Liver (tissue), 9 donors: ENCODE results near the gene NHS. TPM values are rescaled to one million over a fixed set of nuclear protein-coding genes. Genes with fewer than 3 reads are reported as not detected.

Experiments
- DNase-seq: peaks from one replicate; pipeline ENCODE4 v3.0.0-alpha.2; 2017; ENCODE audit warnings: low spot score
- H3K27ac ChIP-seq, 2 donors: one replicate each; pipeline ENCODE4 v1.7.0; 2013; ENCODE audit warnings: inconsistent platforms in 2 of 2, low read length in 2 of 2, control low read depth in 1 of 2, low read depth in 1 of 2, mild to moderate bottlenecking in 1 of 2
- H3K27me3 ChIP-seq, 4 donors: one replicate each; pipeline versions ENCODE4 v1.6.1 to v1.7.0; 2013; ENCODE audit warnings: low read length in 3 of 4, inconsistent platforms in 1 of 4, mild to moderate bottlenecking in 1 of 4, moderate library complexity in 1 of 4; ENCODE audit not compliant: control insufficient read depth in 4 of 4, insufficient read depth in 4 of 4
- H3K36me3 ChIP-seq, 4 donors: one replicate each; pipeline versions ENCODE4 v1.6.1 to v1.7.0; 2013; ENCODE audit warnings: low read length in 3 of 4, mild to moderate bottlenecking in 3 of 4, low read depth in 1 of 4, moderate library complexity in 1 of 4; ENCODE audit not compliant: control insufficient read depth in 4 of 4, insufficient read depth in 3 of 4
- H3K4me1 ChIP-seq, 4 donors: one replicate each; pipeline versions ENCODE4 v1.6.1 to v1.7.0; 2013; ENCODE audit warnings: low read length in 3 of 4, mild to moderate bottlenecking in 3 of 4, moderate library complexity in 1 of 4; ENCODE audit not compliant: control insufficient read depth in 4 of 4, insufficient read depth in 4 of 4
- H3K4me3 ChIP-seq, 3 donors: one replicate each; pipeline versions ENCODE4 v1.6.1 to v1.7.0; 2013; ENCODE audit warnings: low read length in 3 of 3, control low read depth in 1 of 3, low read depth in 1 of 3, mild to moderate bottlenecking in 1 of 3
- H3K9ac ChIP-seq, 2 donors: one replicate each; pipeline ENCODE4 v1.7.0; 2013; ENCODE audit warnings: low read length in 2 of 2, mild to moderate bottlenecking in 2 of 2, moderate library complexity in 2 of 2, control low read depth in 1 of 2, low read depth in 1 of 2
- H3K9me3 ChIP-seq, 4 donors: one replicate each; pipeline versions ENCODE4 v1.6.1 to v1.7.0; 2013; ENCODE audit warnings: low read length in 3 of 4; ENCODE audit not compliant: control insufficient read depth in 4 of 4
- ATF3 ChIP-seq: IDR thresholded peaks from 2 replicates; pipeline ENCODE4 v1.6.1; 2016; ENCODE audit warnings: antibody characterized with exemption
- CTCF ChIP-seq: fragments of 150-350 bp; IDR thresholded peaks from 2 replicates; pipeline ENCODE4 v1.5.1; 2017; ENCODE audit warnings: improper control_type of control experiment, low read depth, low read length; ENCODE audit not compliant: missing input control
- EGR1 ChIP-seq, 2 donors: IDR thresholded peaks; 2 replicates each; pipeline ENCODE4 v1.6.1; 2016 to 2018; ENCODE audit warnings: antibody characterized with exemption in 2 of 2, low read depth in 2 of 2
- FOXA1 ChIP-seq: IDR thresholded peaks from 2 replicates; pipeline ENCODE4 v1.6.1; 2016; ENCODE audit warnings: antibody characterized with exemption
- GABPA ChIP-seq, 2 donors: IDR thresholded peaks in 1 of 2; conservative IDR thresholded peaks in 1 of 2; 2 replicates each; pipeline ENCODE4 v1.6.1; 2016; ENCODE audit warnings: antibody characterized with exemption in 2 of 2, mild to moderate bottlenecking in 1 of 2, moderate library complexity in 1 of 2
- HNF4A ChIP-seq, 2 donors: conservative IDR thresholded peaks; 2 replicates each; pipeline ENCODE4 v1.6.1; 2016; ENCODE audit warnings: antibody characterized with exemption in 2 of 2, mild to moderate bottlenecking in 2 of 2
- HNF4G ChIP-seq: IDR thresholded peaks from 2 replicates; pipeline ENCODE4 v1.6.1; 2016; ENCODE audit warnings: antibody characterized with exemption
- MAX ChIP-seq: IDR thresholded peaks from 2 replicates; pipeline ENCODE4 v1.6.1; 2016; ENCODE audit warnings: antibody characterized with exemption
- NR2F2 ChIP-seq: IDR thresholded peaks from 2 replicates; pipeline ENCODE4 v1.6.1; 2016; ENCODE audit warnings: antibody characterized with exemption
- REST ChIP-seq: IDR thresholded peaks from 2 replicates; pipeline ENCODE4 v1.6.1; 2016; ENCODE audit warnings: antibody characterized with exemption, mild to moderate bottlenecking
- RXRA ChIP-seq, 2 donors: IDR thresholded peaks; 2 replicates each; pipeline ENCODE4 v1.6.1; 2017 to 2018; ENCODE audit warnings: antibody characterized with exemption in 2 of 2, mild to moderate bottlenecking in 1 of 2
- SP1 ChIP-seq: IDR thresholded peaks from 2 replicates; pipeline ENCODE4 v1.6.1; 2018; ENCODE audit warnings: antibody characterized with exemption, mild to moderate bottlenecking
- TAF1 ChIP-seq: conservative IDR thresholded peaks from 2 replicates; pipeline ENCODE4 v1.6.1; 2016; ENCODE audit warnings: antibody characterized with exemption, mild to moderate bottlenecking
- ZBTB33 ChIP-seq: IDR thresholded peaks from 2 replicates; pipeline ENCODE4 v1.6.1; 2016; ENCODE audit warnings: antibody characterized with exemption
- WGBS: extraction: QIAGEN DNeasy Blood & Tissue Kit; methylation state at CpG from one replicate; pipeline ENCODE4 v1.1.7; 2013; 5-methylcytosine and 5-hydroxymethylcytosine counted together
- polyA plus RNA-seq, 2 donors: library from polyadenylated mRNA; stranded (reverse) in 1 of 2; unstranded in 1 of 2; fragments of 200-250 nt in 1 of 2; fragments of >200 nt in 1 of 2; fragmentation: Nextera tagmentation in 1 of 2; extraction: Ambion mirVana in 1 of 2; gene quantifications; one replicate each; pipeline versions ENCODE4 v1.2.1 to v1.2.3, GENCODE V29; 2013 to 2015
- total RNA-seq, 2 donors: library from RNA; depleted of rRNA; stranded (reverse); fragments of >200 nt; gene quantifications; one replicate each; pipeline ENCODE4 v1.2.3, GENCODE V29; 2014
- donor health status: healthy.
- donor health status: healthy.
- donor health status: healthy.
- donor health status: healthy.
- donor health status: healthy.

Gene NHS
- total and polyA plus RNA-seq, 4 donors: 0.03 to 0.17 (median 0.10) TPM

GRCh38 chrX:17440836-17441235, 65.8 kb downstream of the NHS start:
- Histone ChIP-seq H3K4me1 (no peaks in the 10 kb centered on the region), H3K4me3 (no peak overlapping the region), H3K36me3 (no peaks in the 10 kb centered on the region), H3K9me3 (no peaks in the 10 kb centered on the region), H3K27ac (no peak overlapping the region), H3K27me3 (no peaks in the 10 kb centered on the region), H3K9ac (no peak overlapping the region)
- TF ChIP-seq ZBTB33: no peak
- TF ChIP-seq FOXA1: no peak
- no peak for TF ChIP-seq RXRA (IDR thresholded peaks at IDR 0.05)
- TF ChIP-seq REST: no peak
- TF ChIP-seq HNF4G: no peak
- no peak for TF ChIP-seq EGR1 (IDR thresholded peaks at IDR 0.05; ENCODE audit: low read depth in 2 of 2)
- no peak for TF ChIP-seq TAF1
- no peak for TF ChIP-seq GABPA (IDR thresholded peaks at IDR 0.05 in 1 of 2, conservative IDR thresholded peaks at IDR 0.05 in 1 of 2)
- TF ChIP-seq SP1: no peak
- no peak for TF ChIP-seq NR2F2
- TF ChIP-seq MAX: no peak
- DNase-seq: no peak
- WGBS: 62% methylated on average over 3 of the region's 3 CpGs

GRCh38 chrX:17441965-17442364, 67.0 kb downstream of the NHS start:
- H3K9me3 ChIP-seq: no peaks in the 10 kb centered on the region
- DNase-seq: no peak
- no peaks in the 10 kb centered on the region for H3K36me3 ChIP-seq
- H3K4me3 ChIP-seq: no peak overlapping the region
- no peak overlapping the region for H3K9ac ChIP-seq
- H3K27ac ChIP-seq: no peak overlapping the region
- no peaks in the 10 kb centered on the region for H3K27me3 ChIP-seq
- no peak for TF ChIP-seq ATF3
- H3K4me1 ChIP-seq: no peaks in the 10 kb centered on the region

GRCh38 chrX:17442898-17443297, 67.9 kb downstream of the NHS start:
- Histone ChIP-seq H3K4me1 (no peaks in the 10 kb centered on the region), H3K9ac (no peak overlapping the region), H3K4me3 (no peak overlapping the region), H3K27me3 (no peaks in the 10 kb centered on the region), H3K27ac (no peak overlapping the region), H3K9me3 (no peaks in the 10 kb centered on the region), H3K36me3 (no peaks in the 10 kb centered on the region)
- DNase-seq: no peak
- 91% methylated on average over 3 of the region's 3 CpGs for WGBS
- TF ChIP-seq SP1 (no peak), REST (no peak), EGR1 (IDR thresholded peaks at IDR 0.05; ENCODE audit: low read depth in 2 of 2) (no peak), ZBTB33 (no peak), HNF4A (conservative IDR thresholded peaks at IDR 0.05) (no peak), CTCF (no peak)
